Cerebellar nuclear complex (tissue), 1 donor: ENCODE data around the gene PCCA.
"Not testable (repeated sequence)": the region's sequence is repeated elsewhere in the genome, so short reads cannot be mapped to it uniquely, and the experiment has no call there.

Source experiments
- DNase-seq, 2 experiments: peaks; one replicate each; lab custom pipeline; 2025; lab: John Stamatoyannopoulos, UW

The PCCA gene

DNA sequence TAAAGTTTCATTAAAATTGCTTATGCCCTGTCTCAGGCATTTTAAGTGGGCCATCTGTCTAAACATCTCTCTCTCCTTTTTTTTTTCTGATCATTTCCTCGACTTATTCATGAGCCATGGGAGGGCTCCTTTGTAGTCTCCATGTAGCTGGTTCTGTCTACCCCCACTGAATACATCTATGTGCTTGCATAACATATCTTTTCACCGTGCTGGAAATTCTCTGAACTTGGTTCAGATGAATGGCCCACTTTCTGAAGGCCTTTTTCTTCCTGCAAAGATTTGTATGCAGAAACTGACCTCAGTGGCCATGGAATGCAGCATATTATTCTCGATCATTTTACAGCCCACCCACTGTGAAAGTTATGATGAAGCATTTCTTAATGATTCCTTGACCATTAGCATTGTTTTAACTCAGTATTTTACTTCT, 274.4 kb downstream of the PCCA start:
- DNase-seq: no peak

- no peak for DNase-seq
These were observed 275.0 kb downstream of the PCCA start for GRCh38 chr13:100363874-100364273.

- DNase-seq: no peak
These were observed 275.7 kb downstream of the PCCA start for GRCh38 chr13:100364591-100364990.

GRCh38 chr13:100365680-100366079, 276.8 kb downstream of the PCCA start:
- no peak for DNase-seq

DNA sequence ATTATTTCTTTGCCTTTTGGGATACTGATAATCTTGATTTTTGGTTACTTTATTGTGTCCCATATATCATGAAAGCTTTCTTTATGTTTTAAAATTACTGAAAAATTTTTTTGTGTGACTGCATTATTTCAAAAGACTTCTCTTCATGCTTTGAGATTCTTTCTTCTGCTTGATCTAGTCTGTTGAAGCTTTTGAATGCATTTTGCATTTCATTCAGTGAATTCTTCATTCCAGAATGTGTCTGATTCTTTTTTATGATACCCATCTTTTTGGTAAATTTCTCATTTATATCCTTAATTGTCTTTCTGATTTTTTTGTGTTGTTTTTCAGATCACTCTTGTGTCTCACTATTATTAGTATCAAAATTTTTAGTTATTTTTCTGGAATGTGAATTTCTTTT, 289.6 kb downstream of the PCCA start:
- DNase-seq: no peak

- no peak for DNase-seq
These were observed 292.8 kb downstream of the PCCA start for GRCh38 chr13:100381595-100382224.

DNA sequence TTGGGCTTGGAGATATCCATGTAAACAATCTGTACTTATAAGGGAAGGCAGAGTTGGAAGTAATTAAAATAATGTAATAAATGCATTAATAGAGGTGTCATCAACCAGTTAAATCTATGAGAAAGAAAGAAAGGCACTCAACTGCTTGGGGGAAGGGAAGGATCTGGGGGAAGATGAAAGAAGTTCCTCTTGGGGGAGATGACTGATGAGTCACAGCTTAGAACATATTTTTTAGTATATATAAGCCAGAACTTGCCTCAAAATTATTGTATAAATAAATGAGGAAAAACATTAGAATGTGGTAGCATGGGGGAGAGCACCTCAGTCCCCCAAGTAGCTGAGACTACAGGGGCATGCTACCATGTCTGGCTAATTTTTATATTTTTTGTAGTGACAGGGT, 293.9 kb downstream of the PCCA start:
- DNase-seq: no peak

- no peak for DNase-seq
These were observed 298.5 kb downstream of the PCCA start for GRCh38 chr13:100387416-100387815.

GRCh38 chr13:100388150-100388549, 299.3 kb downstream of the PCCA start:
- not testable (repeated sequence) for DNase-seq

DNA sequence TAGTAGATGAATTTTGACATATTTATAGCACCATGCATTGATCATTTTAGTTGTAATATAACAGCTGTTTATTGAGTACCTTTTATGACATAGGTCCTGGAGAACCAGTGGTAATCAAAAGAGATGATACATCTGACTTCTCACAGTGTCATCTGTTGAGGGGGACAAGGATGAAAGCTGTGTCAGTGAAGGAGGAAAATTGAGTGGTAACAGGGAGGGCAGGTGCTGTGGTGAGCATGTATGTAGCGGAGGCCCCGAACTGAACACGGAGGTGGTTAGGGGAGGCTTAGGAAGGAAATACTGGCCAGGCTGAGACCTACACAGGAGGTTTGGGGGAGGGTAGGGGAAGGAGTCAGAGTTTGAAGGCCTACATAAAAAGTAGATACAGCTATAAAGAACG, 300.0 kb downstream of the PCCA start:
- DNase-seq: no peak

DNA sequence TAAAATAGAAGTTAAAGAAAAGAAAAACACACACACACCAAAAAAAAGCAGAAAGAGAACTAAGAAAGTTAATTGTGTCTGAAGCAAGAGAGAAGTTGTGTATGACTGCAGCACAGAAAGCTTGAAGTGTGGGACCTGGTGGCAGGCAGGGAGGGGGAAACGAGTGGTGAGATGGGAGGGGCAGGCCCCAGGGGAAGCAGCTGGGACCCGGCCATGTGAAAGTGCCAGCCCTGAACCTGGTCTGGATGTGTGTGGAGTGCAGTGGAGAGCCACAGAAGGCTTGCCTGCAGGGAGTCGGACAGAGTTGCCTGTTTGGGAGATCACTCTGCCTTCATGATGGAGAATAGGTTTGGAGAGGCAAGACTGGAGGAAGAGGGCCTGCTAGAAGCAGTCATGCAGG, 300.7 kb downstream of the PCCA start:
- no peak for DNase-seq

DNA sequence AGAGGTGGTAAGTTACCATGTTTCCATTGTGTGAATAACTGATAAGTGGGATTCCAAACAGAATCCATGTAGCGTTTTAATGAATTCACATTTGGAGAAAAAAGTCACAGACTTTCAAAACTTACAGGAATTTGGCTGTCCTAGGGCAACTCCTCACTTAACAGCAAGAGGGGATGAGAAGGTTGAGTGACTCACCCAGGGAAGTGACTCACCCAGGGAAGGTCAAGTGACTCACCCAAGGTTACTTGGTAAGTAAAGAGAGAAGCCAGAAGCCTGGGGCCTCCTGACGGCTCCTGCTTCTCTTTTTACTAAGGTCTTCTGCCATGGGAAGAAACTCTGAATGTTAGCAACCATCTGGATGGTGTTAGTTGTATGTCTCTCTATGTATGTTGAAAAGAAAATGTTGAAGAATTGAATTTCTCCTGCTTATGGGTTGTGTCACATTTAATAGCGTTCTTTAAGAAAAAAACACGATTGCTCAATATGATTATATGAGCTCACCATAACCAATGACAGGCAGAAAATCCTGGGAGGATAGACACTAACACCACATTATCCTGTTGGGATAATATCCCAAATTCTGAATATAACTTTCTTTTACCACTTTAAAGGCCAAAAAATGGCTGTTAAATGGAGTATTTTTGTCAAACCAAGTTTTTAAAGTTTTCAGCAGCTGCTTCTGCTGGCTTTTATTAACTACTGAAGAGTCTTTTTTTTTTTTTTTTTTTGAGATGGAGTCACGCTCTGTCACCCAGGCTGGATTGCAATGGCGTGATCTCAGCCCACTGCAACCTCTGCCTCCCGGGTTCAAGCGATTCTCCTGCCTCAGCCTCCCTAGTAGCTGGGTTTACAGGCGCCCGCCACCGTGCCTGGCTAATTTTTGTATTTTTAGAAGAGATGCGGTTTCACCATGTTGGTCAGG, 304.1 kb downstream of the PCCA start:
- no peak for DNase-seq

DNA sequence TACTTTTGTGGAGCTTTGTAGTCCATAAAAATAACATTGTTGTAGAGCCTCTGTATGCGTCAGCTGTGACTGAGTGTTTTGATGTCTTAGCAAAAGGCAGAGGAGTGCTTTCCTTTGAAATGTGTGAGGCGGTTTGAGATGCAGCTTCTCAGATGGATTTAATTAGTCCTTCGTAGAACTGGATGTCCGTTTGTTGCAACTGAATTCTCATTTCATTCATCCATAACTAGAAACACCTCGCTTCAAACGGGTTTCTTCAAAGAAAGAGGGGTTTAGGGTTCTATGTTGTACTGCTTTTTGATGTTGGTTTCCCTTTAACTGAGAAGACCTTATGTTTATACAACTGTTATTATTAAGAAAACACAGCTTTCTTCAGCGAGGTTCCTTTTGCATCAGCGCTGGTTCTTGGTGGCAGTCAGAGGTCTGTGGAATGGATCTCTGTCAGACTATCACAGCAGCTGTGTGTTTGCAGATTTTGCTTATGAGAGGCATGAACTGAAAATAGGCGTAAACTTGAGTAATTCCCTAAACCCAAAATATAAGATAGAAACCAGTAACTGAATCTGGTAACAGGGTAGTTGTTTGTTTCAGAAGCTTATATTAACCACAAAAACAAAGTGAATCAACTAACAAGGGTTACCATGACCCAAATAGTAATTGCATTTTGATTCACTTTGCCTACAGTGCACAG, 305.3 kb downstream of the PCCA start:
- no peak for DNase-seq

GRCh38 chr13:100395698-100396373, 306.9 kb downstream of the PCCA start:
- DNase-seq: no peak

- DNase-seq: no peak
These were observed 307.9 kb downstream of the PCCA start for GRCh38 chr13:100396776-100397175.

DNA sequence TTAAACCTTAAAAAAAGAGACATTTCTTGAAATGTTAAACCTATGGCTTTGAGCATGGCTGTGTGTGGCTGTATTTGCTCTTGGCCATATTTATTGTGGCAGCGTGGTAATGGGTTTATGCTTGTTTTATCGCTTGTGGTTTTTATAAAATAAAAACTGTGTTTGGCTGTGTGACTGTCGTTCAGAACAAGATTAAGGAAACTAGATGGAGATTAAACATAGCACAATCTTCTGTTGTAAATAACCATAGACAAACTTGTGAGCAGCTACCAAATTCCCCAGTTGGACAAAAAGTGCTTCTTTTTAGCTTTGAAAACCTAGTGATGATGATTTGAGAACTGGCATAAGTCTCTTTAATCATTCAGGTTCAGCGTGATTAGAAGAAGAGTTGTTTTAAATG, 308.7 kb downstream of the PCCA start:
- DNase-seq: no peak

DNA sequence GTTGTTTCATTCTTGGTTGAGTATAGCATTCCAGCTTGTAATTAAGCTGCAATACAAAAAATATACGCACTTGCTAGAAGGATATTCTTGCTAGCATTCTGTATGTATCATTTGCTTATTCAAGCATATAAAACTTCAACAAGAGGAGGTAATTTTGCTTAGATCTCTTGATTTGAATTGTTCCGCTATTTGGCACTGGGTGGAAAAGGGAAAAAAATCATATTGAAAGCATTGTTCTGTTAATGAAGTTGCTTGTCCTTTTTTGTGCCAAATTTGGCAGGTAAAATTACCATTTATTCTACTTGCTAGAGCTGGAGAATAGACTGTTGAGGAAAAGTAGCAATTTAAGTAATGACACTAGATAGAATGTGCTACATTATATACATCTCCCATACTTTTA, 309.5 kb downstream of the PCCA start:
- DNase-seq: no peak

DNA sequence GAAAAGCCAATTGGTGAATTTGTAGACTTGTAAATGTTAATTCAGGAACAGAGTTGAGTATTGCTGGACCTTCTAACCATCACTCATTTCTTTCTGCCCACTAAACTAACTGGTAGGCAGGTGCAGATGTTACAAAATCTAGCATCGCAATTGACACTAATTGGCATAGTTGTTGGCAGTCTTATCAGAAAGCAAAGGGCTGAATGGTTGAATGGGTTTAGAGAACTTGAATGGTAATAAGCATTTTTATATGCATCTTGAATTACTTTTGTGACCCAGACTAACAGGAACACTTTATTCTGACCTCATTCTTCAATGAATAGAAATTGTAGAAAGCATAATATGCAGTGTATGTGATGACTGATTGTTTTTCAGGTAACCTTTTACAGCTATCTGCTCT, 310.6 kb downstream of the PCCA start:
- no peak for DNase-seq

DNA sequence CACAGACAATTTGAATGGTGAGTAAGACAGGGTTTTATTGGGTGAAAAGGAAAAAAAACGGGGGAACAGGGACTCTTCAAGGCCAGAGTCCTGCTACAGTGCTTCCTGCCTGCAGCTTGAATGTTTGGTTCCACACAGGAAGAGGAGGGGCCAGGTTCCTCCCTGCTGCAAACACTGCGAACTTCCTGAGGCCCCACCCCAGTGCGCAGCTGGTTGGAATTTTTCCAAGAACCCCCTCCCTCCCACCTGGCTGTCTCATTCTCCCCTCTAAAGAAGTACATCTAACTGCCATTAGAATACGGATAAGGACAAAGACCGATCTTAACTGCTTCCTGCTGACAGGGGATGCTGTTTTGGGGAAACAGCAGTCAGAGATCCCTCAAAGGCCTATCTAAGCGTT, 314.8 kb downstream of the PCCA start:
- DNase-seq: no peak

GRCh38 chr13:100409132-100409531, 320.2 kb downstream of the PCCA start:
- no peak for DNase-seq

GRCh38 chr13:100423375-100423774, 334.5 kb downstream of the PCCA start:
- DNase-seq: no peak

GRCh38 chr13:100428986-100429385, 340.1 kb downstream of the PCCA start:
- peak in 1 of 2 experiments; percentile 6 for DNase-seq
